HG02884 (cell line): ENCODE results near the gene GNG13.

Source experiments
- ATAC-seq: cut with Tn5 transposase; IDR thresholded peaks from one replicate; pipeline ENCODE4 v1.9.1; 2021; ENCODE audit warnings: mild to moderate bottlenecking, moderate library complexity; ENCODE audit not compliant: unreplicated experiment

The GNG13 gene

GRCh38 chr16:795580-796229, 4.8 kb downstream of the GNG13 start:
- ATAC-seq: no peak

- ATAC-seq: no peak
Observed at GRCh38 chr16:794853-795466, 5.6 kb downstream of the GNG13 start.

- no peak for ATAC-seq
Observed at GRCh38 chr16:794091-794822, 6.3 kb downstream of the GNG13 start.

GRCh38 chr16:793414-793813, 7.1 kb downstream of the GNG13 start:
- ATAC-seq: no peak

- ATAC-seq: no peak
Observed at GRCh38 chr16:792221-792995, 8.1 kb downstream of the GNG13 start.

- no peak for ATAC-seq
Observed at GRCh38 chr16:791131-791530, 9.4 kb downstream of the GNG13 start.

GRCh38 chr16:790086-790485, 10.4 kb downstream of the GNG13 start:
- ATAC-seq: no peak

- ATAC-seq: no peak
Observed at GRCh38 chr16:789191-789850, 11.2 kb downstream of the GNG13 start.

GRCh38 chr16:788399-789126, 12.0 kb downstream of the GNG13 start, which contains the start of gene CHTF18:
Gene CHTF18 (plus strand): TSS chr16:788620. CDS start chr16:788685, 65 bp downstream.
- ATAC-seq: peak; percentile 71

- ATAC-seq: peak; percentile 16
Observed at GRCh38 chr16:787978-788398, 12.5 kb downstream of the GNG13 start, which contains the start of gene RPUSD1. Gene RPUSD1 (minus strand): TSS chr16:788381. CDS start chr16:787737, 644 bp downstream.

- ATAC-seq: no peak
Observed at GRCh38 chr16:787321-787966, 13.1 kb downstream of the GNG13 start.

GRCh38 chr16:785563-786535, 14.7 kb downstream of the GNG13 start:
- no peak for ATAC-seq

- no peak for ATAC-seq
Observed at GRCh38 chr16:784431-784830, 16.1 kb downstream of the GNG13 start.

- ATAC-seq: no peak
Observed at GRCh38 chr16:783404-784161, 17.0 kb downstream of the GNG13 start.

GRCh38 chr16:782766-783403, 17.6 kb downstream of the GNG13 start:
- ATAC-seq: no peak

- no peak for ATAC-seq
Observed at GRCh38 chr16:782258-782657, 18.3 kb downstream of the GNG13 start.
